Measurements from ENCODE around the gene SIGLEC6.
A peak's percentile ranks its signal among the peaks of the same experiment; 100 is the strongest.

Gene SIGLEC6

GRCh38 chr19:51480590-51480989 lies 50.9 kb downstream of the SIGLEC6 start:
- H3K4me3 ChIP-seq (ENCODE audit: low read depth, low read length) = no peak overlapping the region
- TF ChIP-seq MAX (IDR thresholded peaks at IDR 0.05; ENCODE audit: low read depth, low read length) (no peak), POLR2A (IDR thresholded peaks at IDR 0.05; ENCODE audit: extremely low read depth, insufficient read length) (no peak), MYC (IDR thresholded peaks at IDR 0.05; ENCODE audit: low read depth, low read length) (no peak), CTCF (IDR thresholded peaks at IDR 0.05; ENCODE audit: low read depth, low read length) (no peak)
- peak; percentile 63 for DNase-seq (ENCODE audit: low read depth)

- no peak for DNase-seq (ENCODE audit: low read depth)
- TF ChIP-seq POLR2A (IDR thresholded peaks at IDR 0.05; ENCODE audit: extremely low read depth, insufficient read length) (no peak), CTCF (IDR thresholded peaks at IDR 0.05; ENCODE audit: low read depth, low read length) (no peak), MYC (IDR thresholded peaks at IDR 0.05; ENCODE audit: low read depth, low read length) (no peak), MAX (IDR thresholded peaks at IDR 0.05; ENCODE audit: low read depth, low read length) (no peak)
- H3K4me3 ChIP-seq (ENCODE audit: low read depth, low read length) = no peak overlapping the region
These were observed 51.7 kb downstream of the SIGLEC6 start for GRCh38 chr19:51479531-51480331.

- DNase-seq (ENCODE audit: low read depth) = no peak
- H3K4me3 ChIP-seq (ENCODE audit: low read depth, low read length) = no peak within 1 kb of the TSS
- TF ChIP-seq MYC (IDR thresholded peaks at IDR 0.05; ENCODE audit: low read depth, low read length) (no peak), CTCF (IDR thresholded peaks at IDR 0.05; ENCODE audit: low read depth, low read length) (no peak), MAX (IDR thresholded peaks at IDR 0.05; ENCODE audit: low read depth, low read length) (no peak), POLR2A (IDR thresholded peaks at IDR 0.05; ENCODE audit: extremely low read depth, insufficient read length) (no peak)
These were observed 52.9 kb downstream of the SIGLEC6 start, which contains the start of gene CEACAM18 for GRCh38 chr19:51478381-51479234. CEACAM18 (plus strand) TSS chr19:51478539.

GRCh38 chr19:51477344-51477743 lies 54.1 kb downstream of the SIGLEC6 start:
- no peak for TF ChIP-seq MYC (IDR thresholded peaks at IDR 0.05; ENCODE audit: low read depth, low read length)
- no peak for TF ChIP-seq MAX (IDR thresholded peaks at IDR 0.05; ENCODE audit: low read depth, low read length)
- TF ChIP-seq CTCF (IDR thresholded peaks at IDR 0.05; ENCODE audit: low read depth, low read length) = no peak
- TF ChIP-seq POLR2A (IDR thresholded peaks at IDR 0.05; ENCODE audit: extremely low read depth, insufficient read length) = no peak
- no peak overlapping the region for H3K4me3 ChIP-seq (ENCODE audit: low read depth, low read length)
- DNase-seq (ENCODE audit: low read depth) = no peak

GRCh38 chr19:51476164-51476563 lies 55.3 kb downstream of the SIGLEC6 start:
- H3K4me3 ChIP-seq (ENCODE audit: low read depth, low read length) = no peak overlapping the region
- no peak for DNase-seq (ENCODE audit: low read depth)
- TF ChIP-seq MAX (IDR thresholded peaks at IDR 0.05; ENCODE audit: low read depth, low read length) = no peak
- TF ChIP-seq POLR2A (IDR thresholded peaks at IDR 0.05; ENCODE audit: extremely low read depth, insufficient read length) = no peak
- no peak for TF ChIP-seq CTCF (IDR thresholded peaks at IDR 0.05; ENCODE audit: low read depth, low read length)
- no peak for TF ChIP-seq MYC (IDR thresholded peaks at IDR 0.05; ENCODE audit: low read depth, low read length)
